Lung (tissue), 12 donors: ENCODE measurements around the gene FAM171A2. TPM values are rescaled to one million over a fixed set of nuclear protein-coding genes. Genes with fewer than 3 reads are reported as not detected.

Experiments used
- ATAC-seq: fragments of 200-7000 bp; cut with Tn5 transposase; one replicate; pipeline ENCODE4 v1.9.1; 2020; ENCODE audit warnings: moderate number of reproducible peaks; ENCODE audit not compliant: insufficient read depth, low FRiP score
- DNase-seq, 3 donors: peaks; one replicate each; pipeline ENCODE4 v3.0.0-alpha.2; 2013 to 2017
- H3K27ac ChIP-seq, 2 donors: one replicate each; pipeline ENCODE4 v1.5.1; 2013; ENCODE audit warnings: mild to moderate bottlenecking in 2 of 2, moderate library complexity in 2 of 2, control low read depth in 1 of 2, inconsistent platforms in 1 of 2, low read depth in 1 of 2, low read length in 1 of 2
- H3K27me3 ChIP-seq, 3 donors: one replicate each; pipeline ENCODE4 v1.5.1; 2013; ENCODE audit warnings: low read length in 2 of 3; ENCODE audit not compliant: control insufficient read depth in 3 of 3, insufficient read depth in 3 of 3
- H3K36me3 ChIP-seq, 4 donors: one replicate each; pipeline ENCODE4 v1.5.1; 2013; ENCODE audit warnings: low read length in 4 of 4, mild to moderate bottlenecking in 1 of 4, moderate library complexity in 1 of 4; ENCODE audit not compliant: control insufficient read depth in 4 of 4, insufficient read depth in 4 of 4
- H3K4me1 ChIP-seq, 5 donors: one replicate each; pipeline ENCODE4 v1.5.1; 2013; ENCODE audit warnings: low read length in 5 of 5, mild to moderate bottlenecking in 2 of 5, moderate library complexity in 1 of 5; ENCODE audit not compliant: control insufficient read depth in 5 of 5, insufficient read depth in 5 of 5
- H3K4me3 ChIP-seq: one replicate; pipeline ENCODE4 v1.5.1; 2013; ENCODE audit warnings: mild to moderate bottlenecking, control low read depth, moderate library complexity
- H3K9ac ChIP-seq, 2 donors: one replicate each; pipeline ENCODE4 v1.5.1; 2013; ENCODE audit warnings: low read length in 2 of 2, control low read depth in 1 of 2; ENCODE audit not compliant: insufficient read depth in 1 of 2
- H3K9me3 ChIP-seq, 4 donors: one replicate each; pipeline ENCODE4 v1.5.1; 2013; ENCODE audit warnings: low read length in 3 of 4, mild to moderate bottlenecking in 1 of 4, moderate library complexity in 1 of 4; ENCODE audit not compliant: control insufficient read depth in 4 of 4, insufficient read depth in 3 of 4
- CTCF ChIP-seq: IDR thresholded peaks from 2 replicates; pipeline ENCODE4 v1.5.1; 2012; ENCODE audit warnings: mild to moderate bottlenecking; ENCODE audit errors: control extremely low read depth, extremely low read depth
- WGBS, 2 donors: extraction: QIAGEN DNeasy Blood & Tissue Kit; methylation state at CpG; one replicate each; pipeline ENCODE4 v1.1.7; 2013; 5-methylcytosine and 5-hydroxymethylcytosine counted together
- polyA plus RNA-seq, 2 donors: library from polyadenylated mRNA; stranded (reverse); fragments of 200-250 nt; gene quantifications; one replicate each; pipeline ENCODE4 v1.2.1, GENCODE V29; 2013
- total RNA-seq, 2 donors: library from RNA; depleted of rRNA in 1 of 2; stranded (reverse); fragments of >200 nt in 1 of 2; gene quantifications; one replicate each; pipeline ENCODE4 v1.2.1, GENCODE V29; 2014 to 2021
- donor health status: control.
- donor health status: control.
- donor health status: Bipolar disorder and iron deficiency.
- donor health status: healthy.
- donor health status: DM: yes; HTN: yes; CAD: no.

FAM171A2 gene
- total and polyA plus RNA-seq, 4 donors: 0.47 to 8.0 (median 0.80) TPM

GRCh38 chr17:44317545-44317944 lies 46.1 kb downstream of the FAM171A2 start:
- Histone ChIP-seq H3K9me3 (peaks cover 0 to 3% (median 0%) of the 10 kb centered on the region in 4 donors), H3K27me3 (peaks cover 6 to 47% (median 35%) of the 10 kb centered on the region in 3 donors), H3K36me3 (peaks cover 0 to 28% (median 11%) of the 10 kb centered on the region in 4 donors), H3K4me3 (no peak overlapping the region), H3K4me1 (peaks cover 0 to 10% (median 4%) of the 10 kb centered on the region in 5 donors), H3K9ac (no peak overlapping the region), H3K27ac (no peak overlapping the region)
- no peak for TF ChIP-seq CTCF
- WGBS, 2 donors: 87 to 88% methylated on average over 6 of the region's 6 CpGs
- ATAC-seq: no peak
- no peak for DNase-seq

- H3K9ac ChIP-seq: no peak overlapping the region
- peaks cover 0 to 3% (median 0%) of the 10 kb centered on the region in 4 donors for H3K9me3 ChIP-seq
- DNase-seq (no peak), ATAC-seq (no peak)
- H3K27ac ChIP-seq: no peak overlapping the region
- WGBS, 2 donors: 8 to 9% methylated on average over 38 of the region's 38 CpGs
- peaks cover 0 to 15% (median 5%) of the 10 kb centered on the region in 4 donors for H3K36me3 ChIP-seq
- no peak for TF ChIP-seq CTCF
- H3K4me1 ChIP-seq: peaks cover 0 to 9% (median 4%) of the 10 kb centered on the region in 5 donors
- no peak overlapping the region for H3K4me3 ChIP-seq
- peaks cover 6 to 47% (median 35%) of the 10 kb centered on the region in 3 donors for H3K27me3 ChIP-seq
Measured at GRCh38 chr17:44315760-44316731, 47.6 kb downstream of the FAM171A2 start.

- no peak overlapping the region for H3K27ac ChIP-seq
- peaks cover 0 to 3% (median 0%) of the 10 kb centered on the region in 4 donors for H3K9me3 ChIP-seq
- no peak for TF ChIP-seq CTCF
- no peak for ATAC-seq
- H3K4me1 ChIP-seq: peaks cover 0 to 9% (median 4%) of the 10 kb centered on the region in 5 donors
- no peak overlapping the region for H3K4me3 ChIP-seq
- H3K27me3 ChIP-seq: peaks cover 6 to 48% (median 35%) of the 10 kb centered on the region in 3 donors
- 1% methylated on average over 65 to 81 of the region's 81 CpGs for WGBS, 2 donors
- DNase-seq: peak in 2 of 3 donors; percentile 36 to 40
- no peak overlapping the region for H3K9ac ChIP-seq
- H3K36me3 ChIP-seq: peaks cover 0 to 6% (median 2%) of the 10 kb centered on the region in 4 donors
Measured at GRCh38 chr17:44314869-44315661, 48.6 kb downstream of the FAM171A2 start.
